ENCODE measurements around the gene TBC1D22A. TPM values are rescaled to one million over a fixed set of nuclear protein-coding genes. Genes with fewer than 3 reads are reported as not detected.

The TBC1D22A gene
- total and polyA plus RNA-seq, 2 donors (not counting 3 experiments of a cell fraction or from before 2014, with no cell fraction given), result 26.1 to 32.4 TPM

GRCh38 chr22:46968848-46969247 lies 206.4 kb downstream of the TBC1D22A start:
- H3K4me2 ChIP-seq (ENCODE audit: insufficient read depth, low read length), result no peak overlapping the region
- peaks cover 20% of the 10 kb centered on the region for H3K4me1 ChIP-seq (ENCODE audit: control insufficient read depth, extremely low read depth, insufficient read depth, low read length)
- POLR2A ChIA-PET, result no interaction called here
- CTCF ChIA-PET, result no interaction called here
- dilution Hi-C loops (cut with MboI; ENCODE audit: extremely low pct_ligation_motif_present, low sequenced_read_pairs), result no loop called here
- no peaks in the 10 kb centered on the region for H4K20me1 ChIP-seq (replicated peaks; ENCODE audit: control insufficient read depth, extremely low read depth, insufficient read depth, low read length)
- intact Hi-C loops (cut with micrococcal nuclease), result no loop called here
- no peaks in the 10 kb centered on the region for H3K79me2 ChIP-seq (ENCODE audit: control insufficient read depth, insufficient read depth, low read length)
- H3K9ac ChIP-seq (replicated peaks; ENCODE audit: extremely low read depth, insufficient read depth, low read length), result no peak overlapping the region
- no peaks in the 10 kb centered on the region for H3K9me1 ChIP-seq (replicated peaks; ENCODE audit: control insufficient read depth, extremely low read depth, insufficient read depth, low read length)
- TF ChIP-seq POLR2A (IDR thresholded peaks at IDR 0.05; ENCODE audit: low read depth, low read length) (no peak), GATA2 (IDR thresholded peaks at IDR 0.05; ENCODE audit: insufficient read depth, insufficient read length, low read depth, low read length) (no peak), EZH2 (IDR thresholded peaks at IDR 0.05; ENCODE audit: borderline replicate concordance, low read depth, low read length, severe bottlenecking) (no peak), FOS (IDR thresholded peaks at IDR 0.05; ENCODE audit: borderline replicate concordance, insufficient read depth, low read length) (no peak), JUN (IDR thresholded peaks at IDR 0.05; ENCODE audit: borderline replicate concordance, insufficient read depth, insufficient read length, low read depth) (no peak), MAX (IDR thresholded peaks at IDR 0.05; ENCODE audit: insufficient read depth, insufficient read length) (no peak), POLR2AphosphoS5 (IDR thresholded peaks at IDR 0.05; ENCODE audit: insufficient read depth, low read depth, low read length) (no peak)
- TF ChIP-seq, protein P1, sequence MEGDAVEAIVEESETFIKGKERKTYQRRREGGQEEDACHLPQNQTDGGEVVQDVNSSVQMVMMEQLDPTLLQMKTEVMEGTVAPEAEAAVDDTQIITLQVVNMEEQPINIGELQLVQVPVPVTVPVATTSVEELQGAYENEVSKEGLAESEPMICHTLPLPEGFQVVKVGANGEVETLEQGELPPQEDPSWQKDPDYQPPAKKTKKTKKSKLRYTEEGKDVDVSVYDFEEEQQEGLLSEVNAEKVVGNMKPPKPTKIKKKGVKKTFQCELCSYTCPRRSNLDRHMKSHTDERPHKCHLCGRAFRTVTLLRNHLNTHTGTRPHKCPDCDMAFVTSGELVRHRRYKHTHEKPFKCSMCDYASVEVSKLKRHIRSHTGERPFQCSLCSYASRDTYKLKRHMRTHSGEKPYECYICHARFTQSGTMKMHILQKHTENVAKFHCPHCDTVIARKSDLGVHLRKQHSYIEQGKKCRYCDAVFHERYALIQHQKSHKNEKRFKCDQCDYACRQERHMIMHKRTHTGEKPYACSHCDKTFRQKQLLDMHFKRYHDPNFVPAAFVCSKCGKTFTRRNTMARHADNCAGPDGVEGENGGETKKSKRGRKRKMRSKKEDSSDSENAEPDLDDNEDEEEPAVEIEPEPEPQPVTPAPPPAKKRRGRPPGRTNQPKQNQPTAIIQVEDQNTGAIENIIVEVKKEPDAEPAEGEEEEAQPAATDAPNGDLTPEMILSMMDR (IDR thresholded peaks at IDR 0.05; ENCODE audit: extremely low read depth in 1 of 2, insufficient read depth in 1 of 2, low read depth in 1 of 2, low read length in 2 of 2), result no peak
- no peaks in the 10 kb centered on the region for H3K9me3 ChIP-seq (replicated peaks; ENCODE audit: control insufficient read depth, insufficient read depth, low read length)
- H3K4me3 ChIP-seq (replicated peaks in 1 of 3; ENCODE audit: insufficient read depth in 1 of 3, low read depth in 1 of 3, low read length in 3 of 3), result no peak overlapping the region
- no TSS peak for BruUV-seq (replicated peaks)
- H3K36me3 ChIP-seq (ENCODE audit: control insufficient read depth in 2 of 2, extremely low read depth in 1 of 2, insufficient read depth in 2 of 2, low read length in 2 of 2), result no peaks in the 10 kb centered on the region
- no peaks in the 10 kb centered on the region for H3K27me3 ChIP-seq (ENCODE audit: control insufficient read depth in 2 of 2, insufficient read depth in 2 of 2, low read length in 2 of 2)
- FAIRE-seq, result no peak
- no peak for DNase-seq (ENCODE audit: low read depth, low spot score)
- no peak overlapping the region for H2AFZ ChIP-seq (ENCODE audit: low read depth, low read length)
- no peak overlapping the region for H3K27ac ChIP-seq (ENCODE audit: insufficient read depth, low read depth, low read length)
